ENCODE measurements around the gene APBB1. TPM values are rescaled to one million over a fixed set of nuclear protein-coding genes. Genes with fewer than 3 reads are reported as not detected.

APBB1 gene
- total RNA-seq, 2 donors from 2014 or later = 40.0 to 63.6 TPM

DNA sequence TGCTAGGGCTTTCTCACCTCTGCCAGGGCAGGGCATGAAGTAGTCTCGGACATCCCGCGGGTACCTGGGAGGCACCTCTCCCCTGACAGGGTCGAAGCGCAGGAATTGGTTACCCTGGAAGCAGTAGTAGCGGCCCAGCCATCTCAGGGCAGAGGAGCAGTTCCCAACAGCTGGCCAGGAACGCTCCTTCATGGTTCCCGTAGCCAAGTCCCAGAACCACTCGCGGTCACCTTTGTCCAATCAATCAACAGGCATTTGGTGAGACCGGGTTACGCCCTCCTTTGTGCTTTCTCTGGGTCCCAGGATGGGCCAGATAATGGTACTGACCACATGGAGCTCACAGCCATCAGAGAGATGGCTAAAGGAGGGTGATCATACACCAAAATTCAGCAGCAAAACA, 18.5 kb upstream of the APBB1 start:
- Histone ChIP-seq H3K9me3 (no peaks in the 10 kb centered on the region), H3K4me3 (no peak overlapping the region), H3K4me1 (ENCODE audit: control insufficient read depth in 1 of 2, low read depth in 2 of 2) (peaks cover 4 to 17% of the 10 kb centered on the region in 2 donors), H3K36me3 (no peaks in the 10 kb centered on the region), H3K27ac (no peak overlapping the region), H3K27me3 (replicated peaks; ENCODE audit: insufficient read depth) (no peaks in the 10 kb centered on the region)
- DNase-seq (ENCODE audit: low spot score) = no peak
- TF ChIP-seq CTCF (IDR thresholded peaks at IDR 0.05) = no peak
- ATAC-seq (ENCODE audit: insufficient number of reproducible peaks, low FRiP score, low read depth) = no peak

DNA sequence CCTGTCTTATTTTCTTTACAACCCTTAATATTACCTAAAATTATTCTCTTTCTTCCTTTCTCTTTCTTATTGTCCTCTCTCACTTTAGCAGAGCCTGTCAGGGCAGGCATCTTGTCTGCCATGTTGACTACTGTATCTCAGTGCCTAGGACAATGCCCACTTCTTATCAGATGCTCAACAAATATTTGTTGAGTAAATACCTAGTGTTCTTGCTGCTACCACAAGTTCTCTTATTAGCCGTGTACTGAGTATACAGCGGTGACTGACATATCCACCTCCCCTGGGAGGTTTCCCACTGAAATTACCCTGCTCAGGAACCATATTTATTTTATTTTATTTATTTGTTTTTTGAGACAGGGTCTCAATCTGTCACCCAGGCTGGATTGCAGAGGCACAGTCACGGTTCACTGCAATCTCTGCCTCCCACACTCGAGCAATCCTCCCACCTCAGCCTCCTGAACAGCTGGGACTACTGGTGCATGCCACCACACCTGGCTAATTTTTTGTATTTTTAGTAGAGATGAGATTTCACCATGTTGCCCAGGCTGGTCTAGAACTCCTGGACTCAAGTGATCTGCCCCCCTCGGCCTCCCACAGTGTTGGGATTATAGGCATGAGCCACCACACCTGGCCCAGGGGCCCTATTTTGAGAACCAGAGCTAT, 15.2 kb upstream of the APBB1 start:
- no peak for TF ChIP-seq CTCF (IDR thresholded peaks at IDR 0.05)
- DNase-seq (ENCODE audit: low spot score) (no peak), ATAC-seq (ENCODE audit: insufficient number of reproducible peaks, low FRiP score, low read depth) (no peak)
- no peak overlapping the region for H3K4me3 ChIP-seq
- no peaks in the 10 kb centered on the region for H3K4me1 ChIP-seq (ENCODE audit: control insufficient read depth in 1 of 2, low read depth in 2 of 2)
- no peak overlapping the region for H3K27ac ChIP-seq
- no peaks in the 10 kb centered on the region for H3K9me3 ChIP-seq
- no peaks in the 10 kb centered on the region for H3K36me3 ChIP-seq
- no peaks in the 10 kb centered on the region for H3K27me3 ChIP-seq (replicated peaks; ENCODE audit: insufficient read depth)

DNA sequence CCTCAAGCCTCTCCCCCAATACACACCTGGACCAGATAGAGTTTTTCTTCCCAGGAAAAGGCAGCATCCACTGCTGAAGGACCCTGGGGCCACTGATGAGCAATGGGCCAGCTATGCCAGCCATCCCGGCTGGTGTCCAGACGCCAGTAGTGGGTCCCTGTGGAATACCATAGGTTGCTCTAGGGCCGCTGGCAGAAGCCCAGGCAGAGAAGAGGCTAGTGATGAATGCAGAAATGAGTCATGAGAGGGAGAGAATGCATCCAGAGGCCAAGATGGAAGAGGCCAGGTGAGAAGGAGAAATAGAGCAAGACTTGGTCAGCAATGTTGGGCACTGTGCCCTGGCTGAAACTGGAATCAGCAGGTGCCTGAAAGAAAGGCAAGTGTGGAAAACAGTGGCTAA, 13.0 kb upstream of the APBB1 start:
- no peak overlapping the region for H3K27ac ChIP-seq
- no peak for ATAC-seq (ENCODE audit: insufficient number of reproducible peaks, low FRiP score, low read depth)
- no peaks in the 10 kb centered on the region for H3K27me3 ChIP-seq (replicated peaks; ENCODE audit: insufficient read depth)
- no peaks in the 10 kb centered on the region for H3K36me3 ChIP-seq
- H3K9me3 ChIP-seq = no peaks in the 10 kb centered on the region
- TF ChIP-seq CTCF (IDR thresholded peaks at IDR 0.05) = no peak
- DNase-seq (ENCODE audit: low spot score) = no peak
- no peaks in the 10 kb centered on the region for H3K4me1 ChIP-seq (ENCODE audit: control insufficient read depth in 1 of 2, low read depth in 2 of 2)
- no peak overlapping the region for H3K4me3 ChIP-seq

DNA sequence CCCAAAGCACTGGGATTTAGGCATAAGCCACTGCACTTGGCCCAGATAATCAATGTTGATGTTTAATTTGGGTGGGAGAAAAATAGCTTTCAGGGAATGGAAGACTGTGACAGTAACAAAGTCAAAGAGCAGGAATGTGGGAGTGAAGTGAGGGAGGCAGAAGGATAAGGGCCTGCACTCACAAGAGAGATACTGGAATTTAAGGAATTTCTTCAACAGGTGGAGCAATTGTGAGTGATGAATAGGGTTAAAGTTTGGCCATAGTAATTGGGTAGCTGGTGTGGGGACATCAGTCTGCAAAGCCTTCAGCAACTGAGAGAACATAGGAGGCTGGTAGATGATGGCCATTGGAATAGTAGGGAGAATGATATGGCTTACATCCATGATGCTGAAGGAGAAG, 8.6 kb upstream of the APBB1 start:
- ATAC-seq (ENCODE audit: insufficient number of reproducible peaks, low FRiP score, low read depth) = no peak
- no peak overlapping the region for H3K27ac ChIP-seq
- no peak overlapping the region for H3K4me3 ChIP-seq
- TF ChIP-seq CTCF (IDR thresholded peaks at IDR 0.05) = no peak
- no peaks in the 10 kb centered on the region for H3K4me1 ChIP-seq (ENCODE audit: control insufficient read depth in 1 of 2, low read depth in 2 of 2)
- H3K9me3 ChIP-seq = no peaks in the 10 kb centered on the region
- no peak for DNase-seq (ENCODE audit: low spot score)
- no peaks in the 10 kb centered on the region for H3K27me3 ChIP-seq (replicated peaks; ENCODE audit: insufficient read depth)
- H3K36me3 ChIP-seq = no peaks in the 10 kb centered on the region

DNA sequence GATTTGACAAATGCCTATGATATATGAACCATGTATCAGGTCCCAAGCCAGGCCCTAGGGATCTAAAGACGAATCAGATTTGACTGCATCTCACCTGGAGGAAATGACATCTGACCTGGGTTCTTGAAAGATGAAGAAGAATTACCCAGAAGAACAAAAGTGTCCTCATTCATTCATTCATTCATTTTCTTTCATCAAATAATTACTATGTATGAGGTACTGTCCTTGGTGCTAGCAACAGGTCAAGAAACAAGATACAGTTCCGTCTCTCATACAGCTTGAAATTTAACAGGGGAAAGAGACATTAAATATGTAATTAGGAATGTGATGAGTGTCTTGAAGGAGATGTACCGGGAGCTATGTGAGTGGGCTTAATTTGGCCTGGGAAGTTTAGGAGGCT, 1.8 kb upstream of the APBB1 start:
- no peak for TF ChIP-seq CTCF (IDR thresholded peaks at IDR 0.05)
- Histone ChIP-seq H3K27ac (no peak overlapping the region), H3K36me3 (no peaks in the 10 kb centered on the region), H3K4me1 (ENCODE audit: control insufficient read depth in 1 of 2, low read depth in 2 of 2) (peaks cover 5 to 24% of the 10 kb centered on the region in 2 donors), H3K9me3 (no peaks in the 10 kb centered on the region), H3K27me3 (replicated peaks; ENCODE audit: insufficient read depth) (no peaks in the 10 kb centered on the region), H3K4me3 (no peak overlapping the region)
- ATAC-seq (ENCODE audit: insufficient number of reproducible peaks, low FRiP score, low read depth) (no peak), DNase-seq (ENCODE audit: low spot score) (no peak)

Measured in thoracic aorta (tissue), 2 donors.